ENCODE data around the gene PIK3CA.

DNA sequence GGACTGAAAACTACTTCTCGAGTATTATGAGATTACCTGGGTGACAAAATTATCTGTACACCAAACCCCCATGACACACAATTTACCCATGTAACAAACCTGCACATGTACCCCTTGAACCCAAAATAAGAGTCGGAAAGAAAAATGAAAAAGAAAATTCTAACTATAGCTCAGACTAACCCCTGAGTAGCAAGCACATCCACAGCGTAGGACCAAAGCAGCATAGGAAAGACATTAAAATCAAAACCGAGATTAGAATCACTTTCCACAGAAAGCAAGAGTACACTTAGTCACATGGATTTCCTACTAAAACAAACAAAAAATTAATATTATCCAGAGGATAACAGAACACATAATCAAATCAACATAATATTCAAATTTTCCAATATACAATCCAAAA is 6.3 kb upstream of the PIK3CA start:
- no peak for TF ChIP-seq POLR2A (IDR thresholded peaks at IDR 0.05)
- TF ChIP-seq, protein P1, sequence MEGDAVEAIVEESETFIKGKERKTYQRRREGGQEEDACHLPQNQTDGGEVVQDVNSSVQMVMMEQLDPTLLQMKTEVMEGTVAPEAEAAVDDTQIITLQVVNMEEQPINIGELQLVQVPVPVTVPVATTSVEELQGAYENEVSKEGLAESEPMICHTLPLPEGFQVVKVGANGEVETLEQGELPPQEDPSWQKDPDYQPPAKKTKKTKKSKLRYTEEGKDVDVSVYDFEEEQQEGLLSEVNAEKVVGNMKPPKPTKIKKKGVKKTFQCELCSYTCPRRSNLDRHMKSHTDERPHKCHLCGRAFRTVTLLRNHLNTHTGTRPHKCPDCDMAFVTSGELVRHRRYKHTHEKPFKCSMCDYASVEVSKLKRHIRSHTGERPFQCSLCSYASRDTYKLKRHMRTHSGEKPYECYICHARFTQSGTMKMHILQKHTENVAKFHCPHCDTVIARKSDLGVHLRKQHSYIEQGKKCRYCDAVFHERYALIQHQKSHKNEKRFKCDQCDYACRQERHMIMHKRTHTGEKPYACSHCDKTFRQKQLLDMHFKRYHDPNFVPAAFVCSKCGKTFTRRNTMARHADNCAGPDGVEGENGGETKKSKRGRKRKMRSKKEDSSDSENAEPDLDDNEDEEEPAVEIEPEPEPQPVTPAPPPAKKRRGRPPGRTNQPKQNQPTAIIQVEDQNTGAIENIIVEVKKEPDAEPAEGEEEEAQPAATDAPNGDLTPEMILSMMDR (IDR thresholded peaks at IDR 0.05), result no peak

Data from adrenal gland (tissue), 5 donors.